Caco-2 (cell line): ENCODE data around the gene TMC5. TPM values are rescaled to one million over a fixed set of nuclear protein-coding genes. Genes with fewer than 3 reads are reported as not detected.

Experiments used
- BruUV-seq: library from RNA; stranded (reverse); fragments of 400-500 nt; replicated peaks from 2 replicates; lab custom pipeline; 2021; lab: Mats Ljungman, UMichigan
- CTCF ChIA-PET: fragments of 300-600 bp; sonication (Branson Sonifier 250); formaldehyde crosslinking; loops from one replicate; lab custom pipeline; 2022; ENCODE audit warnings: antibody characterized with exemption; lab: Charles Lee
- POLR2A ChIA-PET: fragments of 300-600 bp; sonication (Branson Sonifier 250); formaldehyde crosslinking; loops from one replicate; lab custom pipeline; 2022; ENCODE audit warnings: antibody characterized with exemption; lab: Charles Lee
- DNase-seq, 2 experiments: peaks; one replicate each; pipeline versions ENCODE4 v3.0.0 to v3.0.0-alpha.2; 2020 to 2022
- H3K27me3 ChIP-seq: replicated peaks from 2 replicates; pipeline ENCODE4 v1.6.0; 2011; ENCODE audit warnings: low read length; ENCODE audit not compliant: control insufficient read depth, insufficient read depth
- H3K36me3 ChIP-seq: 2 replicates; pipeline ENCODE4 v1.5.1; 2011; ENCODE audit warnings: low read length; ENCODE audit not compliant: control insufficient read depth, insufficient read depth
- H3K4me1 ChIP-seq: fragments of 250-450 bp; sonication (Bioruptor Pico); 2 replicates; pipeline ENCODE4 v1.5.1; 2020; ENCODE audit warnings: mild to moderate bottlenecking
- H3K4me3 ChIP-seq: 2 replicates; pipeline ENCODE4 v1.5.1; 2011; ENCODE audit warnings: low read depth, mild to moderate bottlenecking, control low read depth, low read length
- H3K9me3 ChIP-seq: fragments of 250-450 bp; sonication (Bioruptor Pico); 2 replicates; pipeline ENCODE4 v1.5.1; 2020; ENCODE audit warnings: mild to moderate bottlenecking, moderate library complexity
- H3K27ac Mint-ChIP-seq: one replicate; pipeline ENCODE4 v1.8.0; 2022; ENCODE audit warnings: mixed read lengths; ENCODE audit not compliant: unreplicated experiment
- H3K27me3 Mint-ChIP-seq: one replicate; pipeline ENCODE4 v1.8.0; 2022; ENCODE audit warnings: mixed read lengths; ENCODE audit not compliant: insufficient read depth, unreplicated experiment
- H3K36me3 Mint-ChIP-seq: one replicate; pipeline ENCODE4 v1.8.0; 2022; ENCODE audit warnings: mild to moderate bottlenecking, mixed read lengths; ENCODE audit not compliant: insufficient read depth, unreplicated experiment
- H3K4me1 Mint-ChIP-seq: one replicate; pipeline ENCODE4 v1.8.0; 2022; ENCODE audit warnings: low read depth, mixed read lengths; ENCODE audit not compliant: unreplicated experiment
- H3K4me3 Mint-ChIP-seq: one replicate; pipeline ENCODE4 v1.8.0; 2022; ENCODE audit warnings: mild to moderate bottlenecking, moderate library complexity, mixed read lengths; ENCODE audit not compliant: unreplicated experiment
- H3K9me3 Mint-ChIP-seq: one replicate; pipeline ENCODE4 v1.8.0; 2022; ENCODE audit warnings: mixed read lengths; ENCODE audit not compliant: unreplicated experiment
- intact Hi-C: fragments of 100-400 bp; cut with micrococcal nuclease; formaldehyde crosslinking; loops from one replicate; pipeline ENCODE4 v1.10.0; 2022; ENCODE audit not compliant: unreplicated experiment
- total RNA-seq: library from RNA; stranded (reverse); gene quantifications from 2 replicates; pipeline ENCODE4 v1.2.3, GENCODE V29; 2022
- TF ChIP-seq, protein P1 (sequence below), 2 experiments: fragments of 200-600 bp in 1 of 2; IDR thresholded peaks; 1 replicate in 1 of 2; 2 replicates in 1 of 2; pipeline versions ENCODE4 v1.5.1 to v1.8.0; 2011 to 2022; ENCODE audit warnings: antibody characterized with exemption in 1 of 2, control low read depth in 1 of 2, inconsistent platforms in 1 of 2, low read depth in 1 of 2, low read length in 1 of 2, mild to moderate bottlenecking in 1 of 2, moderate library complexity in 1 of 2; ENCODE audit not compliant: insufficient read depth in 1 of 2, severe bottlenecking in 1 of 2, unreplicated experiment in 1 of 2

TMC5 gene
- total RNA-seq, 1 experiment from 2014 or later: 2.3 TPM

DNA sequence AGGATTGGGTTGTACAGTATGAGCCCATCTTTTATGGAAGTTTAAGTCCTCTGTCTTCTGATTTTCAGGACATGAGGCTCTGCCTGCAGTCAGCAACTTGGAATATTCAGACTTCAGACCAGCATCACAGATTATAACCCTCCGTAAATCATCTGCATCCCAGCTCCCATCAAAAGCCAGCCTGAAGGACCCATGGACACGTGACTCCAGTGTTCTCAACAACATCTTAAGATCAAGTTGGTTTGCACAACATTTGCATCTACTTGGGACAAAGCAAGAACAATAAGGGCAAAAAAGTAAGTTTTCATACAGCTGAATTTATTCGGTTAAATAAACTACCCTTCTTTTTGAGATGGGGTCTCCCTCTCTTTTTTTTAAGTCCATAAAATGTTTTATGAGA lies 12.7 kb downstream of the TMC5 start:
- Histone ChIP-seq H3K4me1 (peaks cover 6% of the 10 kb centered on the region), H3K36me3 (no peaks in the 10 kb centered on the region), H3K27me3 (no peaks in the 10 kb centered on the region), H3K9me3 (no peaks in the 10 kb centered on the region), H3K4me3 (no peak overlapping the region)
- H3K4me1 Mint-ChIP-seq: no peaks in the 10 kb centered on the region
- no peaks in the 10 kb centered on the region for H3K27me3 Mint-ChIP-seq
- BruUV-seq: no TSS peak
- no peak overlapping the region for H3K4me3 Mint-ChIP-seq
- TF ChIP-seq, protein P1, sequence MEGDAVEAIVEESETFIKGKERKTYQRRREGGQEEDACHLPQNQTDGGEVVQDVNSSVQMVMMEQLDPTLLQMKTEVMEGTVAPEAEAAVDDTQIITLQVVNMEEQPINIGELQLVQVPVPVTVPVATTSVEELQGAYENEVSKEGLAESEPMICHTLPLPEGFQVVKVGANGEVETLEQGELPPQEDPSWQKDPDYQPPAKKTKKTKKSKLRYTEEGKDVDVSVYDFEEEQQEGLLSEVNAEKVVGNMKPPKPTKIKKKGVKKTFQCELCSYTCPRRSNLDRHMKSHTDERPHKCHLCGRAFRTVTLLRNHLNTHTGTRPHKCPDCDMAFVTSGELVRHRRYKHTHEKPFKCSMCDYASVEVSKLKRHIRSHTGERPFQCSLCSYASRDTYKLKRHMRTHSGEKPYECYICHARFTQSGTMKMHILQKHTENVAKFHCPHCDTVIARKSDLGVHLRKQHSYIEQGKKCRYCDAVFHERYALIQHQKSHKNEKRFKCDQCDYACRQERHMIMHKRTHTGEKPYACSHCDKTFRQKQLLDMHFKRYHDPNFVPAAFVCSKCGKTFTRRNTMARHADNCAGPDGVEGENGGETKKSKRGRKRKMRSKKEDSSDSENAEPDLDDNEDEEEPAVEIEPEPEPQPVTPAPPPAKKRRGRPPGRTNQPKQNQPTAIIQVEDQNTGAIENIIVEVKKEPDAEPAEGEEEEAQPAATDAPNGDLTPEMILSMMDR (IDR thresholded peaks at IDR 0.05; ENCODE audit: insufficient read depth in 1 of 2, low read depth in 1 of 2, low read length in 1 of 2, severe bottlenecking in 1 of 2, unreplicated experiment in 1 of 2): no peak
- no peak for DNase-seq
- no peak overlapping the region for H3K27ac Mint-ChIP-seq
- no peaks in the 10 kb centered on the region for H3K36me3 Mint-ChIP-seq
- intact Hi-C loops: no loop called here
- H3K9me3 Mint-ChIP-seq: no peaks in the 10 kb centered on the region
- CTCF ChIA-PET: no interaction called here
- POLR2A ChIA-PET: no interaction called here

DNA sequence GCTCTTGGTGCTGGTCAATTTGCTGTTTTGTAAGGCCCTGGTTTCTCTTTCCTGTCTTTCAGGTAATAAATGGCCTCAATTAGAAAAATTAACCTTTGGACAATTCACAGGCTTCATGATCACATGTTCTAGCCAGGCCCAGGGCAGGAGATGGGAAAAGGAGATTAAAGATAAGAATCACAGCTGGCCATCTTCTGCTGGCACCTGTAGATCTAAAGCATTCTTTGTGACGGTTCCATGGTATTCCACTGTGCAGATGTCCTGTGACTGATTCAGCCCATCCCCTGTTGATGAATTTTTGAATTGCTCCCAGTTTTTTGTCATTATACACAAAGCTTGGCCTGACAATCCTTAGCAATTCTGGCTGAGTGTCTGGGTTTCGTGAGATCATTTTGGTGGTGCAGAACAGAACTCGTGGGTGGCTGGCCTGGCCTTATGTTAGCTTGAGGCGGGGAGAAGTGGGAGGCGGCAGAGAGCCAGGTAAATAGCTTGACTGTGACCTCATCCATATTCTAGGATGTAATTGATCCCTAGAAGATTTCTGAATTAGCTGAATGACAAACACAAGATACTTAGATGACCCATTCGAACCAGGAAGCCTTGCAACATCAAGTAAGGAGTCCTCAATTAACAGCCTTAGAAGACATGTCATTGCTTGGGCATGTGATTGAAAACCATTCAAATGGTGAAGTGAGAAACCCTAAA lies 14.1 kb downstream of the TMC5 start:
- POLR2A ChIA-PET: interaction anchor here (0.6 kb wide), 1 partner anchor 77 kb away, joined by 4 read pairs; no protein-coding TSS in a partner anchor

DNA sequence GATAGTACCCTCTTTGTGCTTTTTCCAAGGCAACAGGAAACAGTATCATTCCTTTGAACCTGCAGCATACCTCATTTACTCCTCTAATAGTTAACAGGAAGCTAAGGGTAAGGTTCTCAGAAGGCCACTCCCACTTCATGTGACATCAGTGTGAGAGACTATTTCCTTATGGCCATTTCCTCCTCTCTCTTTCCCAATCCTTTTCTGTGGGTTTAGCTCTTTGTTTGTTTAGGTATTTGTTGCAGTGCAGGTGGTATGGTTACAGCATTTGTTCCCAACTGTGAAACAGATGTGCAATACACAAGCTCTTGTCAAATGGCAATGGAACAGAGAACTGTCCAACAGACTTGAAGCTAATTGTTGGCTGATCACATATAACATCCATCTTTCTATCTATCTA lies 14.7 kb downstream of the TMC5 start:
- Mint-ChIP-seq H3K27ac (no peak overlapping the region), H3K27me3 (no peaks in the 10 kb centered on the region), H3K4me1 (no peaks in the 10 kb centered on the region), H3K4me3 (no peak overlapping the region), H3K36me3 (no peaks in the 10 kb centered on the region), H3K9me3 (no peaks in the 10 kb centered on the region)
- ChIA-PET POLR2A (interaction anchor here (0.6 kb wide), 1 partner anchor 78 kb away, joined by 4 read pairs; no protein-coding TSS in a partner anchor), CTCF (no interaction called here)
- BruUV-seq: no TSS peak
- H3K4me1 ChIP-seq: peaks cover 6% of the 10 kb centered on the region
- intact Hi-C loops: no loop called here
- no peak overlapping the region for H3K4me3 ChIP-seq
- DNase-seq: peak in 1 of 2 experiments; percentile 42
- H3K36me3 ChIP-seq: no peaks in the 10 kb centered on the region
- TF ChIP-seq, protein P1 (IDR thresholded peaks at IDR 0.05; ENCODE audit: insufficient read depth in 1 of 2, low read depth in 1 of 2, low read length in 1 of 2, severe bottlenecking in 1 of 2, unreplicated experiment in 1 of 2): no peak
- H3K9me3 ChIP-seq: no peaks in the 10 kb centered on the region
- no peaks in the 10 kb centered on the region for H3K27me3 ChIP-seq

More for the DNA sequence above, 14.1 kb downstream of the TMC5 start:
- no peaks in the 10 kb centered on the region for H3K9me3 ChIP-seq
- Mint-ChIP-seq H3K36me3 (no peaks in the 10 kb centered on the region), H3K4me1 (no peaks in the 10 kb centered on the region), H3K4me3 (no peak overlapping the region), H3K27ac (no peak overlapping the region), H3K27me3 (no peaks in the 10 kb centered on the region), H3K9me3 (no peaks in the 10 kb centered on the region)
- H3K27me3 ChIP-seq: no peaks in the 10 kb centered on the region
- H3K4me3 ChIP-seq: no peak overlapping the region
- H3K36me3 ChIP-seq: no peaks in the 10 kb centered on the region
- peaks cover 6% of the 10 kb centered on the region for H3K4me1 ChIP-seq
- no peak for DNase-seq
- intact Hi-C loops: no loop called here
- no TSS peak for BruUV-seq
- CTCF ChIA-PET: no interaction called here
- TF ChIP-seq, protein P1 (IDR thresholded peaks at IDR 0.05; ENCODE audit: insufficient read depth in 1 of 2, low read depth in 1 of 2, low read length in 1 of 2, severe bottlenecking in 1 of 2, unreplicated experiment in 1 of 2): no peak
